ENCODE data around the gene IQCH.

GRCh38 chr15:67208396-67208795, 46.2 kb upstream of the IQCH start:
- TF ChIP-seq EZH2 (IDR thresholded peaks at IDR 0.05; ENCODE audit: insufficient read depth, poor library complexity, severe bottlenecking) (no peak), EZH2phosphoT487 (IDR thresholded peaks at IDR 0.05; ENCODE audit: insufficient read depth, low read depth) (no peak)
